CD14-positive monocyte (primary cell): ENCODE results near the gene LRRK1. TPM values are rescaled to one million over a fixed set of nuclear protein-coding genes. Genes with fewer than 3 reads are reported as not detected.

Source experiments
- DNase-seq, 3 donors: peaks; one replicate each; pipeline ENCODE4 v3.0.0-alpha.2; 2011 to 2022
- H2AFZ ChIP-seq: 2 replicates; pipeline ENCODE4 v1.6.0; 2012; ENCODE audit warnings: mild to moderate bottlenecking, low read depth, low read length, inconsistent platforms; ENCODE audit not compliant: insufficient read depth, poor library complexity, severe bottlenecking
- H3K27ac ChIP-seq, 2 donors: 1 replicate in 1 of 2; 2 replicates in 1 of 2; pipeline ENCODE4 v1.5.1; 2012 to 2013; ENCODE audit warnings: low read length in 2 of 2, control low read depth in 1 of 2, inconsistent platforms in 1 of 2, low read depth in 1 of 2, mild to moderate bottlenecking in 1 of 2
- H3K27me3 ChIP-seq, 2 donors: one replicate each; pipeline versions ENCODE4 v1.6.0 to v1.6.1; 2011 to 2013; ENCODE audit warnings: low read length in 2 of 2; ENCODE audit not compliant: control insufficient read depth in 2 of 2, insufficient read depth in 2 of 2
- H3K36me3 ChIP-seq, 2 donors: replicated peaks in 1 of 2; 1 replicate in 1 of 2; 2 replicates in 1 of 2; pipeline versions ENCODE4 v1.5.1 to v1.6.1; 2012 to 2013; ENCODE audit warnings: low read length in 2 of 2, control low read depth in 1 of 2, inconsistent platforms in 1 of 2, mild to moderate bottlenecking in 1 of 2; ENCODE audit not compliant: insufficient read depth in 2 of 2, control insufficient read depth in 1 of 2
- H3K4me1 ChIP-seq, 2 donors: 1 replicate in 1 of 2; 2 replicates in 1 of 2; pipeline versions ENCODE4 v1.5.1 to v1.6.1; 2012 to 2013; ENCODE audit warnings: low read length in 2 of 2, control low read depth in 1 of 2, inconsistent platforms in 1 of 2, mild to moderate bottlenecking in 1 of 2, moderate library complexity in 1 of 2; ENCODE audit not compliant: insufficient read depth in 2 of 2, control insufficient read depth in 1 of 2
- H3K4me2 ChIP-seq: replicated peaks from 2 replicates; pipeline ENCODE3; 2012; ENCODE audit warnings: low read length, moderate library complexity, mild to moderate bottlenecking; ENCODE audit not compliant: poor library complexity, severe bottlenecking; ENCODE audit errors: extremely low read depth
- H3K4me3 ChIP-seq, 3 experiments: fragments of 200-600 bp in 1 of 3; sonication (generic) in 1 of 3; replicated peaks in 1 of 3; 1 replicate in 2 of 3; 2 replicates in 1 of 3; pipeline ENCODE4 v1.5.1; 2011 to 2013; ENCODE audit warnings: low read length in 3 of 3, mild to moderate bottlenecking in 3 of 3, control low read depth in 2 of 3, low read depth in 2 of 3, inconsistent platforms in 1 of 3, moderate library complexity in 1 of 3
- H3K79me2 ChIP-seq: 2 replicates; pipeline ENCODE4 v1.6.0; 2012; ENCODE audit warnings: mild to moderate bottlenecking, control low read depth, inconsistent platforms, low read length, moderate library complexity; ENCODE audit not compliant: insufficient read depth
- H3K9ac ChIP-seq: 2 replicates; pipeline ENCODE4 v1.6.0; 2017; ENCODE audit warnings: low read length, mild to moderate bottlenecking; ENCODE audit not compliant: insufficient read depth, poor library complexity, severe bottlenecking
- H3K9me3 ChIP-seq, 2 donors: replicated peaks in 1 of 2; 1 replicate in 1 of 2; 2 replicates in 1 of 2; pipeline versions ENCODE4 v1.5.1 to v1.6.1; 2012 to 2013; ENCODE audit warnings: low read length in 2 of 2, control low read depth in 1 of 2; ENCODE audit not compliant: control insufficient read depth in 1 of 2, insufficient read depth in 1 of 2
- H4K20me1 ChIP-seq: 2 replicates; pipeline ENCODE4 v1.6.0; 2012; ENCODE audit warnings: mild to moderate bottlenecking, low read length, control low read depth, moderate library complexity; ENCODE audit not compliant: insufficient read depth
- H3K27ac Mint-ChIP-seq, 7 donors: one replicate each; pipeline ENCODE4 v1.8.0; 2020; ENCODE audit warnings: mild to moderate bottlenecking in 7 of 7, mixed read lengths in 7 of 7, moderate library complexity in 6 of 7, inconsistent platforms in 2 of 7
- H3K27me3 Mint-ChIP-seq, 3 donors: one replicate each; pipeline ENCODE4 v1.8.0; 2021 to 2022; ENCODE audit warnings: low read depth in 3 of 3, mild to moderate bottlenecking in 3 of 3, mixed read lengths in 3 of 3, moderate library complexity in 3 of 3, inconsistent platforms in 1 of 3
- H3K36me3 Mint-ChIP-seq, 2 donors: one replicate each; pipeline ENCODE4 v1.8.0; 2020; ENCODE audit warnings: mixed read lengths in 2 of 2, inconsistent platforms in 1 of 2, mild to moderate bottlenecking in 1 of 2
- H3K4me1 Mint-ChIP-seq: one replicate; pipeline ENCODE4 v1.8.0; 2020; ENCODE audit warnings: mild to moderate bottlenecking, mixed read lengths
- H3K4me3 Mint-ChIP-seq, 2 donors: one replicate each; pipeline ENCODE4 v1.8.0; 2020; ENCODE audit warnings: mild to moderate bottlenecking in 2 of 2, mixed read lengths in 2 of 2, moderate library complexity in 1 of 2
- H3K9me3 Mint-ChIP-seq, 7 donors: one replicate each; pipeline ENCODE4 v1.8.0; 2020 to 2022; ENCODE audit warnings: mixed read lengths in 7 of 7, mild to moderate bottlenecking in 6 of 7, moderate library complexity in 6 of 7, inconsistent platforms in 2 of 7
- CTCF ChIP-seq: fragments of 200-600 bp; IDR thresholded peaks from one replicate; pipeline ENCODE4 v1.8.0; 2022; ENCODE audit warnings: antibody characterized with exemption, mild to moderate bottlenecking
- WGBS: methylation state at CpG from one replicate; pipeline ENCODE4 v1.1.5; 2013; ENCODE audit warnings: missing lambda C conversion rate; ENCODE audit not compliant: insufficient coverage; 5-methylcytosine and 5-hydroxymethylcytosine counted together
- intact Hi-C, 2 donors: fragments of 100-400 bp; cut with micrococcal nuclease; formaldehyde crosslinking; loops; one replicate each; pipeline versions ENCODE4 v1.15.0 to v1.15.1; 2023
- polyA plus RNA-seq, 3 donors: library from polyadenylated mRNA; depleted of rRNA in 1 of 3; unstranded in 2 of 3; stranded (reverse) in 1 of 3; fragments of 300-500 nt in 2 of 3; fragments of >200 nt in 1 of 3; fragmentation: Illumina TruSeq in 2 of 3; gene quantifications; 1 replicate in 2 of 3; 2 replicates in 1 of 3; pipeline ENCODE4 v1.2.3, GENCODE V29; 2012 to 2021

The LRRK1 gene
- polyA plus RNA-seq, 3 donors, result 1.7 to 18.9 (median 5.4) TPM

DNA sequence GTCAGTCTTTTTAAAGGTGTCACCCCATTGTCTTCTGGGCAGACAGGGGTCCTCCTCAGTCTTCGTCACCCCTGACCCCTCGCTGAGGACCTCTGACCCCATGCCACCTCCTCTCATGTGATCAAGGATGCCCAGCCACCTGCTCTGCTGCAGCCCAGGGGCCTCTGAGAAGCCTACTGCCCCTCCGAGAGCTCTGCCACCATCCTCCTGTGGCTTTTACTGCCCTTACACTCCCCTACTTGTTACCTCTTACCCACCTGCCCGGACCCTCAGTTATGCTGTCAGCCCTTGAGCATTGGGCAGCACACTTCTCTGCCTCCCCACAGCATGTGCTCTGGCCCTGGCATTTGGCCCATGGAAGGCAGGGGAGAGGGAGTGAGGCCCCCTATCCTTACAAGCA lies 123.2 kb downstream of the LRRK1 start:
- peak overlapping the region; percentile 35 to 62 for H3K4me3 Mint-ChIP-seq
- H3K9me3 ChIP-seq, result peaks cover under 1 to 5% of the 10 kb centered on the region in 2 donors
- TF ChIP-seq CTCF, result no peak
- no peak overlapping the region for H3K4me3 ChIP-seq
- DNase-seq, result no peak
- peaks cover 3 to 21% (median 12%) of the 10 kb centered on the region in 7 donors for H3K9me3 Mint-ChIP-seq
- WGBS, result 96% methylated on average over 3 of the region's 4 CpGs
- no peaks in the 10 kb centered on the region for H3K4me1 ChIP-seq
- no peak overlapping the region for H2AFZ ChIP-seq
- H3K27me3 Mint-ChIP-seq, result peaks cover 29 to 69% (median 39%) of the 10 kb centered on the region in 3 donors
- H3K27ac ChIP-seq, result no peak overlapping the region
- peaks cover 63 to 96% of the 10 kb centered on the region in 2 donors for H3K36me3 ChIP-seq
- H3K27ac Mint-ChIP-seq, result peak overlapping the region in 2 of 7 donors; percentile 17 to 75
- no peak overlapping the region for H3K4me2 ChIP-seq
- H4K20me1 ChIP-seq, result peaks cover 37% of the 10 kb centered on the region
- no peaks in the 10 kb centered on the region for H3K4me1 Mint-ChIP-seq
- peaks cover 7 to 55% of the 10 kb centered on the region in 2 donors for H3K27me3 ChIP-seq
- peaks cover 96 to 100% of the 10 kb centered on the region in 2 donors for H3K36me3 Mint-ChIP-seq
- intact Hi-C loops, result no loop called here
- no peaks in the 10 kb centered on the region for H3K79me2 ChIP-seq
- H3K9ac ChIP-seq, result no peak overlapping the region

GRCh38 chr15:101043011-101043410 lies 123.9 kb downstream of the LRRK1 start:
- H3K27ac ChIP-seq, result no peak overlapping the region
- H3K4me3 ChIP-seq, result no peak overlapping the region
- Mint-ChIP-seq H3K27ac (no peak overlapping the region), H3K4me3 (peak overlapping the region in 1 of 2 donors; percentile 56), H3K36me3 (peaks cover 95 to 100% of the 10 kb centered on the region in 2 donors), H3K4me1 (no peaks in the 10 kb centered on the region), H3K27me3 (peaks cover 24 to 64% (median 34%) of the 10 kb centered on the region in 3 donors), H3K9me3 (peaks cover 3 to 19% (median 12%) of the 10 kb centered on the region in 7 donors)
- no peak for TF ChIP-seq CTCF
- H3K9ac ChIP-seq, result no peak overlapping the region
- H3K4me1 ChIP-seq, result no peaks in the 10 kb centered on the region
- H3K36me3 ChIP-seq, result peaks cover 65 to 96% of the 10 kb centered on the region in 2 donors
- H4K20me1 ChIP-seq, result peaks cover 30% of the 10 kb centered on the region
- peaks cover 7 to 48% of the 10 kb centered on the region in 2 donors for H3K27me3 ChIP-seq
- peaks cover 0 to 5% of the 10 kb centered on the region in 2 donors for H3K9me3 ChIP-seq
- no peaks in the 10 kb centered on the region for H3K79me2 ChIP-seq
- no peak overlapping the region for H3K4me2 ChIP-seq
- 100% methylated on average over 1 of the region's 5 CpGs for WGBS
- intact Hi-C loops, result no loop called here
- H2AFZ ChIP-seq, result no peak overlapping the region
- DNase-seq, result no peak
